Activated CD8-positive, alpha-beta memory T cell treated with anti-CD3 and anti-CD28 coated beads for 24 hours (primary cell): ENCODE data around the gene SETD6.
A peak's percentile ranks its signal among the peaks of the same experiment; 100 is the strongest.
"Not testable (repeated sequence)": the region's sequence is repeated elsewhere in the genome, so short reads cannot be mapped to it uniquely, and the experiment has no call there.

Experiments used
- DNase-seq: peaks from one replicate; pipeline ENCODE4 v3.0.0-alpha.2; 2020

Gene SETD6, protein sequence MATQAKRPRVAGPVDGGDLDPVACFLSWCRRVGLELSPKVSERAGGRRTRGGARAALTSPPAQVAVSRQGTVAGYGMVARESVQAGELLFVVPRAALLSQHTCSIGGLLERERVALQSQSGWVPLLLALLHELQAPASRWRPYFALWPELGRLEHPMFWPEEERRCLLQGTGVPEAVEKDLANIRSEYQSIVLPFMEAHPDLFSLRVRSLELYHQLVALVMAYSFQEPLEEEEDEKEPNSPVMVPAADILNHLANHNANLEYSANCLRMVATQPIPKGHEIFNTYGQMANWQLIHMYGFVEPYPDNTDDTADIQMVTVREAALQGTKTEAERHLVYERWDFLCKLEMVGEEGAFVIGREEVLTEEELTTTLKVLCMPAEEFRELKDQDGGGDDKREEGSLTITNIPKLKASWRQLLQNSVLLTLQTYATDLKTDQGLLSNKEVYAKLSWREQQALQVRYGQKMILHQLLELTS

GRCh38 chr16:58515125-58515870 lies at the start of gene SETD6:
TSS of gene SETD6 (plus strand) at chr16:58515517. CDS start at chr16:58515538, 21 bp downstream.
- peak; percentile 93 for DNase-seq

DNA sequence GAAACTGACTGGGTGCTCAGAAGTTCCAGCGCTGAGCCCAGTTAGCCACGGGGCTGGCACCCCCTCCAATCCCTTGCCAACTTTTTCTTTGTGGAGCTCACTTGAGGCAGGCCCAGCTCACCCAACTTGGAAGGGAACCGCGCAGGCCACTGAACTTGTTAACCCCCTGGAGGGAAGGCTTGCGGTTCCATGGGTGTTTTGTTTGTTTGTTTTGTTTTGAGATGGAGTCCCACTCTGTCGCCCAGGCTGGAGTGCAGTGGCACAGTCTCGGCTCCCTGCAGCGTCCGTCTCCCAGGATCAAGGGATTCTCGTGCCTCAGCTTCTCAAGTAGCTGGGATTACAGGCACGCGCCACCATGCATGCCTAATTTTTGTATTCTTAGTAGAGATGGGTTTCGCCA lies 49.5 kb upstream of the SETD6 start:
- DNase-seq = no peak

GRCh38 chr16:58466396-58466795 lies 48.9 kb upstream of the SETD6 start:
- no peak for DNase-seq

DNA sequence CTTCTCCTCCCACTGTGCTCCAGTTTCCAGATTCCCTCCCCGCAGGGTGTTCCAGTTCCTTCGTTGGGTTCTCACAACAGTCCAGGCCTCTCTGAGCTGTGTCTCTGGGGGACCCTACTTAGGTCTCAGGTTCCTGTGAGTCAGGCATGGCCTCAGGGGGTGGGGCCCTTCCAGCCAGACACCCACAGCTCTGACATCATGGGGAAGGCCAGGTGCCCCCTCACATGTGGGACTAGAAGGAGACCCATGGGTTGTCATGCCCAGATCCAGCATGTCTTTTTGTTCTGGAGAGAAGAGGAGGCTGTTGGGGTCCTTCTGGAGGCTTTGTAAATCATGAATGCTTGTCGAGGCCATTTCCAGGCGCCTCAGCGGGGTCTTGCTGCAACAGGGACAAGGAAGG lies 47.4 kb upstream of the SETD6 start:
- DNase-seq = no peak

DNA sequence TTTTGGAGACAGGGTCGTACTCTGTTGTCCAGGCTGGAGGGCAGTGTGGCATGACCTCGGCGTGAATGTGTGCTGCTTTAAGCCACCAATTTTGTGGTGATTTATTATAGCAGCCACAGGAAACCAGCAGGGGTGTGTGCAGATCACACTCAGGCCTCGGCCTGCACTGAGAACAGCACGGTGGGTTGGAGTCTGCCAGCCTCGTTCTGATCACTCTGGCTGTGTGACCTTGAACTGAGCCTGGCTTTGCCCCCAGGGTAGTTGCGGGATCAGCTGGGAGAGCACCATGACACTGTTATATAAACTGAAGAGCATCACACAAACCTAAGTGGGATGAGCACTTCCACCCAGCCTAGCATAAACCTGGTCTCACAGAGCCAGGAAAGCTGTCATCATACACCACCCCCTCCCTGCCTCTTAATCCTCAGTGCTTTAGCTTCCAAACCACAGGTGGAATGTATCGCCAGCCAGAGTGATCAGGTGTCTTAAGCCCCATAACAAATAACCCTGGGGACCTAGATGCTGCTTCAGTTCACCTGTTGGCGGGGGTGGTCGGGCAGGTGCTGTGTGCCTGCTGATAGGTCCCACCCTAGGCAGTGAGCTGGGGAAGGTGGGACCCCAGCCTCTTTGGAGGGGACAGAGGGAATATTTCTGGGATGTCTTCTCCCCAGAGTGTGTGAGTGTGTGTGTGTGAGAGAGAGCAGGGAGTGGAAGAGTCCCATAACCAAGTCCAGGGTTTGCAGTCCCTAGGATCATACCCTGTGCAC lies 43.9 kb upstream of the SETD6 start:
- DNase-seq = no peak

DNA sequence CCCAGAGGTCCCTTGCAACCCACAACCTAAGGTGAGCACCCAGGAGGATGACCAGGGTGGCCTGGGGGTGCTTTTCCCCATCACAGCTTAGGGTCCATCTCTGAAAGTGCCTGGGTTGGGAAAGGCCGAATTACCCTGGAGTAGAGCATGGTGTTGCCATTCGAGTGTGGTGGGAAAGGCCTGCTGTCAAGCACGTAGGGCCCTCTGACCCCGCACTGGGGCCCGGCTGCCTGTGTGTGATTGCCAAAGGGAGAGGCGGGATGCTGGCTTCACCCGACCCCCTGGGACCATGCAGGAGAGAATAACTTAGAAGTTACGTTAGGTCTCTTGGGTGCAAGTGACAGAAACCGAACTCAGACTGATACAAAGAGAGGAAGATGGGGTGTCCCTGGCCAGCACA lies 43.1 kb upstream of the SETD6 start:
- no peak for DNase-seq

DNA sequence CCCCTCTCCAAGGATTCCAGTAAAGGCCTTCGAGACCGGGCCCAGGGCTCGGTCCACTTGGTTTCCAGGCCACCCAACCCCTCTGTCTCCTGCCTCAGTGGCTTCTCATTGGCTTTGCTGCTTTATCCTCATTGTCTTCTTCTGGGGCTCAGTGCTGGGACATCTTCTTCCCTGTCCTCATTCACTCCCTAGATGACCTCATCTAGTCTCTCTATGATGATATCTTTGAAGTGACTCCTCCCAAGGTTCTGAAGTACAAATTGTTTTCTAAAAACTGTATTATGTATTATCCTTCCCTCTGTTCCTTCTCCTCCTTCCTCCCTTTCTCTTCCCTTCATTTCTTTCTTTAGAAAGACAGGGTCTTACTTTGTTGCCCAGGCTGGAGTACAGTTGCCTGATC lies 42.5 kb upstream of the SETD6 start:
- DNase-seq = no peak

DNA sequence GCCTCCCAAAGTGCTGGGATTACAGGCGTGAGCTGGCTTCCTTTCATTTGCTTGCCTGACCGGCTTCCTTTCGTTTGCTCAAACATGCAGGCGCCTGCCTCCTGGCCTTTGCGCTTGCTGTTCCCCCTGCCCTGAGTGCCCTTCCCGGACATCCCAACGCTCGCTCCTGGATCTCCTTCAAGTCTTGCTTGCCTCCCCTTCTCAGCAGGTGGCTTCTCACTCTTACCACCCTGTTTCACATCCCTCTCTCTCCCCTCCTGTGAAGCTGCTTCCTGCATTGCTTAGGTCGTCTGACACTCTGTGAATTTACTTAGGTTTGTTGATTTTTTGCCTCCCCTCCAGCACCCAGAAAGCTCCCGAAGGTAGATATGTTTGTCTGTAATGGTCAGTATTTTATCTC lies 41.0 kb upstream of the SETD6 start:
- no peak for DNase-seq

- DNase-seq = no peak
Measured at GRCh38 chr16:58475091-58475619, 40.2 kb upstream of the SETD6 start.

DNA sequence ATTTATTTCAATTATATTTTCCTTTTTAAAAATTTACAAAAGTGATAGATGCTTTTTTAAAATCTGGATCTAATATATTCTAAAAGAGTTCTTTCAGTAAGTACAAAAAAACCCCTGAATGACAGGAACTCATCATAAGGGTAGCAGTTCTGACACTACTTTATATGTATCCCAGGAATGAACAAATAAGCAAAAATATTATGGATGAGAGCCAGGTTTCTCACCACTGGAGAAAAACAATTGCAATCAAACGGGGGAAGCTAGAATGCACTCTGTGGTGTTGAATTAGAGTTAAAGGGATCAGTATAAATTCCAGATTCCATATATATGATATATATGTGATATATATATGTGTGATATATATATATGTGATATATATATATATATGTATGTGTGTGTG lies 38.5 kb upstream of the SETD6 start:
- no peak for DNase-seq

GRCh38 chr16:58478427-58478826 lies 36.9 kb upstream of the SETD6 start:
- DNase-seq = no peak

- no peak for DNase-seq
Measured at GRCh38 chr16:58481226-58481869, 34.0 kb upstream of the SETD6 start.

GRCh38 chr16:58481931-58482330 lies 33.4 kb upstream of the SETD6 start:
- no peak for DNase-seq

GRCh38 chr16:58485184-58485887 lies 30.0 kb upstream of the SETD6 start:
- DNase-seq = no peak

GRCh38 chr16:58487566-58488351 lies 27.6 kb upstream of the SETD6 start:
- peak; percentile 91 for DNase-seq

- no peak for DNase-seq
Measured at GRCh38 chr16:58488531-58488930, 26.8 kb upstream of the SETD6 start.

GRCh38 chr16:58490065-58490464 lies 25.3 kb upstream of the SETD6 start:
- no peak for DNase-seq

DNA sequence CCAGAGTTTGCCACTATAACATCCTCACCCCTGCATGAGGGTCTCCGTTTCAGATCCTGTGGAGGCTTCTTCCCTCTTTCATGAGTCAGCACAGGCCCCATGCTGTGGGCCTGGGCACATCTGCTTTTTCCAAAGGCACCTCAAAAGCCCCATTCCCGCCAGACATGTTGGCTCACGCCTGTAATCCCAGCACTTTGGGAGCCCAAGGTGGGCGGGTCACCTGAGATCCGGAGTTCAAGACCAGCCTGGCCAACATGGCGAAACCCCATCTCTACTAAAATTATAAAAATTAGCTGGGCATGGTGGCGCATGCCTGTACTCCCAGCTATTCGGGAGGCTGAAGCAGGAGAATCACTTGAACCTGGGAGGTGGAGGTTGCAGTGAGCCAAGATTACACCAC lies 24.8 kb upstream of the SETD6 start:
- DNase-seq = not testable (repeated sequence)

DNA sequence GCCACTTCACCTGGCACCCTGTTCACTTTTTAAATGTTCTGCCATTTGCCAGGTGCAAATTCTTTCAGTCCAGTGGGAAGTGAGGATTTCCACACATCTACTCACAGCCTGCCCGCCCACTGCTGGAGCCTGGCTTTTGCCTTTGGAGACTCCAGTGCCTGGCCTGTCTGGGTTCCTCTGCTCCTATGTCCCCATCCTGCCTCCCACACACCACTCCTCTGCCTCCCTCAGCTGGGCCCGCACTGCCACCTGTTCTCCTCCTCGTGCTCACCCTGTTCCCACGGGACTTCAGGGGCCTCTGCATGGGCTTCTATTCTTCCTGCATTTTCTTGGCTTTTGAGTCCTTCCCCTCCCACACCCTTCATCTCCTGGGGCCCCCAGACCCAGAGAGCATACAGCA lies 23.3 kb upstream of the SETD6 start:
- DNase-seq = no peak

DNA sequence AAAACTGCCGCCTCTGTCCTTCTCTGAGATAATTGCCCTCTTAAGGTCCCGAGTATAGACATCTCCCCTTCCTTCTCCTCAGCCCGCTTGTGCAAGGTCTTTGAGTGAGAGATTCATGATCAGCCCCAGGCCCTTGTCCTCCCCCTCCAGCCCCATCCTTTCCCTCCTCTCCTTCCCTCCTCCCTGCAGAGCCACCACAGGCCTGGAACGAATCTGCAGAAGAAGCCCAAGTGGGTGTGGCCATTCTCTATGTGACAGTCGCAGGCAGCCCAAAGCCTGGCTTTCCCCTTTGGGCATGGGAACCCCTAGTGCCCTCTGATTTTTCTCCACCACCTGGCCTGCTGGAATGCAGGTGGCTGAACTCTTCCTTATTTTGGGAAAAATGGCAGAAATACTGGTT lies 22.6 kb upstream of the SETD6 start:
- no peak for DNase-seq

DNA sequence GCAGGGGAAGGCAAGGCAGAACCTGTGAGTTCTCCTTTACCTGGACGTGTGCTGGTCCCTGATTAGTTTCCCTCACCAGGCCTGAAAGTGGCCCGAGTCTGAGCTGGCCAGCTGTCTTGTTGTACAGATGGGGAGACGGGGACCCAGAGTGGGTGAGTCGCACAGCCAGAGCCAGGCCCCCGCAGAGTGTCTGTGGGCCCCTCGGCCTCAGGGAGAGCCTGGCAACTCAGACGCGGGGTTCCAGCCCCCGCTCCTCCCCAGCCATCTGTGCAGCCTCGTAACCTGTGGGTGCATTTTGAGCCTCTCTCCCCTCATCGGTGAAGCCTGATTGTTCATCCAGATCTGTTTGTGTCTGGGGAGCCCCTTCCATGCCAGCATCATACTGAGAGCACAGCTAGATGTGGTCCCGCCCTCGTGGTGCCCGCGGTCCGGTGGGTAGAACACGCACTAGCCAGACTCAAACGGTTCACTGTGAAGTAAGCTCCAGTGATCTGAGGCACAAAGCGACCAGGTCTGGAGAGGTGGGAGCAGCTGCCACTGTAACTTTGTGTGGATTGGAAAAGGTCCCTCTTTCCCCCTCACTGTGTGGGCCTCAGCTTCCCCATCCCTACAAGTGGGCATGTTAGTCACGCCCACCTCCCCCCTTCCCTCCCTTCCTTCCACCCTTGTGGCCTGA lies 21.4 kb upstream of the SETD6 start:
- DNase-seq = no peak
